K562 (cell line): ENCODE results near the gene AAK1. TPM values are rescaled to one million over a fixed set of nuclear protein-coding genes. Genes with fewer than 3 reads are reported as not detected.

Experiments used
- BRD9 ChIP-seq: fragments of 450-650 bp; IDR thresholded peaks from 2 replicates; pipeline ENCODE4 v1.6.1; 2018; ENCODE audit warnings: low read depth; ENCODE audit not compliant: partially characterized antibody
- FOXA3 ChIP-seq, 2 experiments: fragments of 450-650 bp in 1 of 2; sonication (generic) in 1 of 2; formaldehyde crosslinking; IDR thresholded peaks in 1 of 2; conservative IDR thresholded peaks in 1 of 2; 2 replicates each; pipeline versions ENCODE4 v1.4.0 to v1.8.0; 2020 to 2022; ENCODE audit warnings: mild to moderate bottlenecking in 2 of 2, missing genetic modification reagents in 1 of 2
- GABPA ChIP-seq: fragments of 200-800 bp; sonication (Bioruptor generic); conservative IDR thresholded peaks from 2 replicates; pipeline ENCODE4 v1.6.1; 2016; ENCODE audit warnings: low read depth, missing genetic modification characterization, missing compliant biosample characterization
- LEF1 ChIP-seq: fragments of 450-650 bp; IDR thresholded peaks from 2 replicates; pipeline ENCODE4 v1.6.1; 2016; ENCODE audit warnings: mild to moderate bottlenecking
- MTA1 ChIP-seq: fragments of 450-650 bp; IDR thresholded peaks from 2 replicates; pipeline ENCODE4 v1.6.1; 2017; ENCODE audit warnings: borderline replicate concordance
- ZNF551 ChIP-seq: fragments of 250-450 bp; sonication (Bioruptor Pico); IDR thresholded peaks from 2 replicates; pipeline ENCODE4 v1.5.0; 2021; ENCODE audit warnings: mild to moderate bottlenecking, moderate library complexity
- ZNF592 ChIP-seq: fragments of 450-650 bp; IDR thresholded peaks from 2 replicates; pipeline ENCODE4 v1.6.1; 2017; ENCODE audit warnings: antibody characterized with exemption, mild to moderate bottlenecking
- polyA plus RNA-seq, 8 experiments: library from polyadenylated mRNA; depleted of rRNA in 4 of 8; stranded (reverse) in 5 of 8; unstranded in 3 of 8; fragments of >200 nt; fragmentation: Nextera tagmentation in 2 of 8; fragmentation: Illumina TruSeq in 1 of 8; extraction: Ambion mirVana in 2 of 8; extraction: Trizol in 1 of 8; gene quantifications; 2 replicates each; pipeline versions ENCODE4 v1.2.1 to v1.2.3, GENCODE V29; 2011 to 2014; ENCODE audit warnings: inconsistent platforms in 1 of 8, missing spikeins in 1 of 8
- total RNA-seq, 7 experiments: library from RNA; depleted of rRNA in 6 of 7; stranded (reverse); fragments of >200 nt in 6 of 7; fragmentation: Illumina TruSeq in 2 of 7; extraction: Trizol in 2 of 7; gene quantifications; 2 replicates each; pipeline versions ENCODE4 v1.2.1 to v1.2.3, GENCODE V29; 2011 to 2021; ENCODE audit warnings: low replicate concordance in 1 of 7
- TF ChIP-seq, protein P1 (sequence below), 2 experiments: fragments of 450-650 bp in 1 of 2; IDR thresholded peaks; 2 replicates each; pipeline ENCODE4 v1.6.1; 2011 to 2017; ENCODE audit warnings: low read depth in 2 of 2, antibody characterized with exemption in 1 of 2, borderline replicate concordance in 1 of 2, low read length in 1 of 2, mild to moderate bottlenecking in 1 of 2, mixed read lengths in 1 of 2; ENCODE audit not compliant: control insufficient read depth in 1 of 2
- TF ChIP-seq, protein P2 (sequence below), 2 experiments: fragments of 450-650 bp; IDR thresholded peaks; 2 replicates each; pipeline ENCODE4 v1.6.1; 2016; ENCODE audit warnings: mild to moderate bottlenecking in 2 of 2, borderline replicate concordance in 1 of 2, low read depth in 1 of 2, moderate library complexity in 1 of 2

The AAK1 gene
- total and polyA plus RNA-seq, 9 of the 15 experiments (the other 6 are each of a cell fraction or from before 2014, with no cell fraction given), result 0.89 to 17.1 (median 6.0) TPM

- TF ChIP-seq, protein P1, sequence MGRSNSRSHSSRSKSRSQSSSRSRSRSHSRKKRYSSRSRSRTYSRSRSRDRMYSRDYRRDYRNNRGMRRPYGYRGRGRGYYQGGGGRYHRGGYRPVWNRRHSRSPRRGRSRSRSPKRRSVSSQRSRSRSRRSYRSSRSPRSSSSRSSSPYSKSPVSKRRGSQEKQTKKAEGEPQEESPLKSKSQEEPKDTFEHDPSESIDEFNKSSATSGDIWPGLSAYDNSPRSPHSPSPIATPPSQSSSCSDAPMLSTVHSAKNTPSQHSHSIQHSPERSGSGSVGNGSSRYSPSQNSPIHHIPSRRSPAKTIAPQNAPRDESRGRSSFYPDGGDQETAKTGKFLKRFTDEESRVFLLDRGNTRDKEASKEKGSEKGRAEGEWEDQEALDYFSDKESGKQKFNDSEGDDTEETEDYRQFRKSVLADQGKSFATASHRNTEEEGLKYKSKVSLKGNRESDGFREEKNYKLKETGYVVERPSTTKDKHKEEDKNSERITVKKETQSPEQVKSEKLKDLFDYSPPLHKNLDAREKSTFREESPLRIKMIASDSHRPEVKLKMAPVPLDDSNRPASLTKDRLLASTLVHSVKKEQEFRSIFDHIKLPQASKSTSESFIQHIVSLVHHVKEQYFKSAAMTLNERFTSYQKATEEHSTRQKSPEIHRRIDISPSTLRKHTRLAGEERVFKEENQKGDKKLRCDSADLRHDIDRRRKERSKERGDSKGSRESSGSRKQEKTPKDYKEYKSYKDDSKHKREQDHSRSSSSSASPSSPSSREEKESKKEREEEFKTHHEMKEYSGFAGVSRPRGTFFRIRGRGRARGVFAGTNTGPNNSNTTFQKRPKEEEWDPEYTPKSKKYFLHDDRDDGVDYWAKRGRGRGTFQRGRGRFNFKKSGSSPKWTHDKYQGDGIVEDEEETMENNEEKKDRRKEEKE (IDR thresholded peaks at IDR 0.05; ENCODE audit: borderline replicate concordance in 1 of 2, control insufficient read depth in 1 of 2, low read depth in 2 of 2, low read length in 1 of 2), result no peak
- TF ChIP-seq FOXA3 (CRISPR knock-in tag; conservative IDR thresholded peaks at IDR 0.05 in 1 of 2, IDR thresholded peaks at IDR 0.05 in 1 of 2), result 0 out of 4 replicates have a peak, but pooled peaks of 1 of the 2 experiments have one; percentile 15
- TF ChIP-seq LEF1, result peak; percentile 66; the same call in 1 of the 2 replicates
- peak; percentile 37; the same call in 1 of the 2 replicates for TF ChIP-seq GABPA (tag)
- TF ChIP-seq MTA1, result peak; percentile 87; the same call in 1 of the 2 replicates
- TF ChIP-seq ZNF551 (CRISPR knock-in tag), result no peak
- TF ChIP-seq, protein P2, sequence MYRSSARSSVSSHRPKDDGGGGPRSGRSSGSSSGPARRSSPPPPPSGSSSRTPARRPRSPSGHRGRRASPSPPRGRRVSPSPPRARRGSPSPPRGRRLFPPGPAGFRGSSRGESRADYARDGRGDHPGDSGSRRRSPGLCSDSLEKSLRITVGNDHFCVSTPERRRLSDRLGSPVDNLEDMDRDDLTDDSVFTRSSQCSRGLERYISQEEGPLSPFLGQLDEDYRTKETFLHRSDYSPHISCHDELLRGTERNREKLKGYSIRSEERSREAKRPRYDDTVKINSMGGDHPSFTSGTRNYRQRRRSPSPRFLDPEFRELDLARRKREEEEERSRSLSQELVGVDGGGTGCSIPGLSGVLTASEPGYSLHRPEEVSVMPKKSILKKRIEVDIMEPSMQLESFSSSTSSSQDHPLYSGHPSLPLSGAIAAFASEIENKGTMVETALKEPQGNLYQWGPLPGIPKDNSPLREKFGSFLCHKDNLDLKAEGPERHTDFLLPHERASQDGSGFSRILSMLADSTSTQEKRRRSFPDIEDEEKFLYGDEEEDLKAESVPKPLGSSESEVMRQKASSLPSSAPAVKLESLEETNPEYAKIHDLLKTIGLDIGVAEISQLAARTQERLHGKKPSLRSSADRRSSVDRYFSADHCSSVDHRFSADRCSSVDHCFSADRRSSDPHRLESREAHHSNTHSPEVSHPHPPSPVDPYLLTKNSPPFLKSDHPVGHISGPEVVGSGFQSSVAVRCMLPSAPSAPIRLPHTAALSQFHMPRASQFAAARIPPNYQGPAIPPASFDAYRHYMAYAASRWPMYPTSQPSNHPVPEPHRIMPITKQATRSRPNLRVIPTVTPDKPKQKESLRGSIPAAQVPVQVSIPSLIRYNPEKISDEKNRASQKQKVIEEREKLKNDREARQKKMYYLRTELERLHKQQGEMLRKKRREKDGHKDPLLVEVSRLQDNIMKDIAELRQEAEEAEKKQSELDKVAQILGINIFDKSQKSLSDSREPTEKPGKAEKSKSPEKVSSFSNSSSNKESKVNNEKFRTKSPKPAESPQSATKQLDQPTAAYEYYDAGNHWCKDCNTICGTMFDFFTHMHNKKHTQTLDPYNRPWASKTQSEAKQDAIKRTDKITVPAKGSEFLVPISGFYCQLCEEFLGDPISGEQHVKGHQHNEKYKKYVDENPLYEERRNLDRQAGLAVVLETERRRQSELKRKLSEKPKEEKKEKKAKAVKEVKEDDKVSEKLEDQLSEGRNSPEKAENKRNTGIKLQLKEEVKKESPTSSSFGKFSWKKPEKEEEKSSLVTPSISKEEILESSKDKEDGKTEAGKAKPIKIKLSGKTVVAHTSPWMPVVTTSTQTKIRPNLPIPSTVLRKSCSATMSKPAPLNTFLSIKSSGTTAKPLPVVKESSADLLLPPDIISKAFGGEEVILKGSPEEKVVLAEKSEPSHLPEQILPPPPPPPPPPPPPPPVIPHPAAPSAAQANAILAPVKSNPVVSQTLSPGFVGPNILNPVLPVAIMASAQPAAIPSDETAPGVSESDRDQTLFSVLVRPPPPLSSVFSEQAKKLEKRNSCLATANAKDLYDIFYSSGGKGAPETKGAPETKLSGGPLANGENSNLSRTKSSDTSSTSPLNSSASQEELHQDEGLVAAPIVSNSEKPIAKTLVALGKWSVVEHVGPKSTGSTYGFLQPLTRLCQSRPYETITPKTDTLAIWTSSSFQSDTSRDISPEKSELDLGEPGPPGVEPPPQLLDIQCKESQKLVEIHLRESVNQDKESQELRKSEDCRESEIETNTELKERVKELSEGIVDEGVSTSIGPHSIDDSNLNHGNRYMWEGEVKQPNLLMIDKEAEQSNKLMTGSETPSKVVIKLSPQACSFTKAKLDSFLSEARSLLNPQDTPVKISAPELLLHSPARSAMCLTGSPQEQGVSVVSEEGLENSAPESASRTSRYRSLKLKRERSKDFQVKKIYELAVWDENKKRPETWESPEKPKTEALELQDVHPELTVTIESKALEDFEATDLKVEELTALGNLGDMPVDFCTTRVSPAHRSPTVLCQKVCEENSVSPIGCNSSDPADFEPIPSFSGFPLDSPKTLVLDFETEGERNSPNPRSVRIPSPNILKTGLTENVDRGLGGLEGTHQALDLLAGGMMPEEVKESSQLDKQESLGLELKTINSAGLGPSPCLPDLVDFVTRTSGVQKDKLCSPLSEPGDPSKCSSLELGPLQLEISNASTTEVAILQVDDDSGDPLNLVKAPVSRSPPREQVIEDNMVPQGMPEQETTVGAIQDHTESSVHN (IDR thresholded peaks at IDR 0.05; ENCODE audit: borderline replicate concordance in 1 of 2, low read depth in 1 of 2), result peak in 1 of 2 experiments; percentile 87; a peak in 2 of 4 replicates
- TF ChIP-seq BRD9, result peak; percentile 62
- TF ChIP-seq ZNF592, result 0 out of 2 replicates have a peak, but pooled peaks have one; percentile 22
Observed at GRCh38 chr2:69683170-69683971, 39.8 kb upstream of the AAK1 start (continued).
